HG02610 (cell line): ENCODE measurements around the gene SHISA7.
"Not testable (repeated sequence)": the region's sequence is repeated elsewhere in the genome, so short reads cannot be mapped to it uniquely, and the experiment has no call there.

Experiments
- ATAC-seq: cut with Tn5 transposase; IDR thresholded peaks from one replicate; pipeline ENCODE4 v1.9.1; 2021; ENCODE audit warnings: mild to moderate bottlenecking, moderate library complexity; ENCODE audit not compliant: unreplicated experiment

SHISA7 gene

DNA sequence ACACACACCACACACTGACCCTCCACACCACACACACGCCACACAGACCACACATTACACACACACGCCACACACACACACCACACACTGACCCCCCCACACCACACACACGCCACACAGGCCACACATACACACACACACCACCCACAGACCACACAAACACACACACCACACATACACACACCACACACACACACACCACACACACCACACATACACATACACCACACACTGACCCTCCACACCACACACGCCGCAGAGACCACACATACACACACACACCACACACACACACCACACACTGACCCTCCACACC, 5.0 kb upstream of the SHISA7 start:
- not testable (repeated sequence) for ATAC-seq

DNA sequence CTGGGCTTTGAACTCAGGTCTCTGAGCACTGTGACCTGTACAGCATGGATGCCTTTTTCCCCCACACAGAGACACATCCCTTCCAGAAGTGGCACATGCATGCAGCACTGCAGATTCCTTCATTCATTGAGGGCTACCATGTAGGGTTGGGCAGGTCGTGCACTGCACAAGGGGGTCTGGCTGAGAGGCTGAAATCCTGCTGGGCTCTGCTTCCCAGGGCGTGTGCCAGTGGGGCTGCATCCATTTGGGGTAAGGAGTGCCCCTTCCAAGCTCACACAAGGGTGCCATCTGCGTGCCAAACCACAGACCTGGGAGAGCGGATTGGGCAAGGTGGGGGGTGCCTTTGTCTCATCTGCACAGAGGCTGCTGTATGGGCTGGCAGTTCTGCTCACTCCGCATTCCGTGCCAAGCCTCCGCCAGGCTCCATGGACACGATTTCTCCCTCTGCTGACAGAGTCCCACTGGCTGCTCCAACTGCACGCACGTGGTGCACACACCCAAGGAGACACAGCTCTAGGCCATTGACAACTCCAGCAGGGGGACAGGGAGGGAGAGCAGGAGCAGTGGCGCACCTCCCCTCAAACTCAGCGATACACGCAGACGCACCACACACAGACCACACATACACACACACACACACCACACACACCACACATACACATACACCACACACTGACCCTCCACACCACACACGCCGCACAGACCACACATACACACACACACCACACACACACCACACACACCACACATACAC, 4.5 kb upstream of the SHISA7 start:
- no peak for ATAC-seq

- ATAC-seq = no peak
These were observed 3.0 kb upstream of the SHISA7 start for GRCh38 chr19:55446060-55446459.

GRCh38 chr19:55444646-55445045, 1.5 kb upstream of the SHISA7 start:
- ATAC-seq = no peak

DNA sequence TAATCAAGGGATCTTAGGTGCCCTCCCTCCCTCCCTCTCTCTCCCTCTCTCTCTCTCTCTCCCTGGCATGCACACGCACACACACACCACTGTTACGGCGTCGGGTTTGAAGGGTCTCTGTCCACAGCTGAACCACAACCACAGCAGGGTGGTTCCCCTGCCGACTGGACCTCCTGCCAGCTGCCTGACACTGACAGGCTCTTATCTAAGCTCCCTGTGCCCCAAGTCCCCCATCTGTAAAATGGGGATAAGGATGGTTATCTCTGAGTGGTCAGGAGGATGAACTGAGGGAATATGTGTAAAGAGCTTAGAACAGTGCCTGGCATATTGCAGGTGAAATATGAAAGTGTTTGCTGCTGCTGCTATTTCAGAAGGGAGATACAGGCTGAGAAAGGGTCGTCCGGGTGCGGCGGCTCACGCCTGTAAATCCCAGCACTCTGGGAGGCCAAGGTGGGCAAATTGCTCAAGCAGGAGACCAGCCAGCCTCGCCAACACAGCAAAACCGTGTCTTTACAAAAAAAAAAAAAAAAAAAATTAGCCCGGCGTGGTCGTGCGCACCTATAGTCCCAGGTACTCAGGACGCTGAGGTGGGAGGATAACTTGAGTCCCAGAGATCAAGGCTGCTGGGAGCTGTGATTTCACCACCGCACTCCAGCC, 852 bp upstream of the SHISA7 start:
- no peak for ATAC-seq

DNA sequence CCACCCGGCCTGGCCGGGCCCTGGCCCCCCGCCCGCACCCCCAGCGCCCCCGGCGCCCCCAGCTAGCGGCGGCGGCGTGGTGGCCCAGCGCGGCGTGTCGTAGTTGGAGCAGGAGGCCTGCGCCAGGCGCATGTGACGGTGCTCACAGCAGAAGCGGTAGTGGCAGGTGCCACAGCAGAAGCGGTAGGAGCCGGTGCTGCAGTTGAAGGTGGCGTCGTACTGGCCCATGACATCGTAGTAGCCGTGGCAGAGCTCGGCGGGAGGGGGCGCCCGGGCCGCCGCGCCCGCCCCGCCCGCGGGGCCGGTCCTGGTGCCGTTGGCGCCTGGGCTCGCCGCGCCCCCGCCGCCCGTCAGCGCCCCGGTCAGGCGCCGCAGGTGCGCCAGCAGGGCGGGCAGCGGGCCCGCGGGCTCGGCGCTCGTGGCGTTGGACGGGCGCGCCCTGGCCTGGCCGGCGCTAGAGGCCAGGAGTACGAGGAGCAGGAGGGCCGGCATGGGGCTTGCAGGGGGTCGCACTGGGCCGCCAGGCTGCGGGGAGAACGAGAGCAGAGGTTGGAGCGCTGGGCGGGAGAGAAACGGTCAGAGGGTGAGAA, 633 bp downstream of the SHISA7 start:
- ATAC-seq = no peak

DNA sequence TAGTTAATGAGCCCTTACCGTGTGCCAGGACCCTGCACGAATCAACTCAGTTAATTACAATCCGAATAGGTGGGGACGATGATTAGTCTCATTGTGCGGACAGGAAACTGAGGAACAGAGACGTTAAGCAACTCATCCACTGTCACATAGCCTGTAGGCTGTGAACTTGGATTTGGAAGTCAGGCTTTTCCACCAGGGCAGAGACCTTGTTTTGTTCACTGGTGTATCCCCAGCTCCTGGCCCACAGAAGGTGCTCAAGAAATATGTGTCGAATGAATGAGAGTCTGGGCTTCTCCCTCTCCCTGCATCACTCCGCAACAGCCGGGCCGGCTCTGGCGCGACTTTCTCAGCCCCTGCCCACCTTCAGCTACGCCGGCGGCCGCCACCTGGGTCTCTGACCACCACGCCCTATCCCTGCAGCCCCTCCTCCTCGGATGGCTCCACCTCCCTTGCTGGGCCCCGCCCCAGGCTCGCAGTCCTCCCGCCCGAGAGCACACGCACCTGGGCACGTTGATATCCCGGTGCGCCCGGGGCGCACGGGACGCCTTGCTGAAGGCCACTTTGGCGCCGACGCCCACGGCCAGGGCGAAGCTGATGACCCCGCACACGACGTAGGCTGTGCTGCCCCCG, 1.3 kb downstream of the SHISA7 start:
- ATAC-seq = no peak

GRCh38 chr19:55441319-55441691, 1.8 kb downstream of the SHISA7 start:
- ATAC-seq = no peak

GRCh38 chr19:55440411-55441105, 2.5 kb downstream of the SHISA7 start:
- no peak for ATAC-seq

DNA sequence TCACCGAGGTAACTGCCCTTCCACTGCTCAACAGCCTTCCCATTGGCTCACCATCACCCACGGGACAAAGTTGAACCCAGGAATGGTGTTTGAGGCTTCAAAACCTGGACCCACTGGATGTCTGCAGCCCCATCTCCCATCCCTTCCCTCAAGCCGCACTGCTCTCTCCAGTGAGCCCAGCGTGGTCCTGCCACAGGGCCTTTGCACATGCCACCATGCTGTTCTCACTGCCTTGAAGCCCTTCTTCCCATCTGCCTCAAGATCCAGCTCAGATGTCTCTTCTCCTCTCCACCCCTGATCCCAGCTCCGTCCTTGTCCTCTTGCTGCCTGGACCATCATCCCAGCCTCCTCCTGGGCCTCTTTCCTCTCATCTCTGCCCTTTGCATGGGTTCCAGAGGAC, 4.0 kb downstream of the SHISA7 start:
- no peak for ATAC-seq

- no peak for ATAC-seq
These were observed 5.7 kb downstream of the SHISA7 start for GRCh38 chr19:55437410-55437809.

GRCh38 chr19:55436847-55437246, 6.3 kb downstream of the SHISA7 start:
- no peak for ATAC-seq

DNA sequence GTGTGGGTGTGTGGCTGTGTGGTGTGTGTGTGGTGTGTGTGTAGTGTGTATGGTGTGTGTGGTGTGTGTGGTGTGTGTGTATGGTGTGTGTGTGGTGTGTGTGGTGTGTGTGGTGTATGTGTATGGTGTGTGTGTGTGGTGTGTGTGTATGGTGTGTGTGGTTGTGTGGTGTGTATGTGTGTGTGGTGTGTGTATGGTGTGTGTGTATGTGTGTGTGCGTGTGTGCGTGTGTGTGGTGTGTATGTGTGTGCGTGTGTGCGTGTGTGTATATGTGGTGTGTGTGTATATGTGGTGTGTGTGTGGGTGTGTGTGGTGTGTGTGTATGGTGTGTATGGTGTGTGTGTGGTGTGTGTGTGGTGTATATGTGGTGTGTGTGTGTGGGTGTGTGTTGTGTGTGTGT, 8.1 kb downstream of the SHISA7 start:
- ATAC-seq = no peak

DNA sequence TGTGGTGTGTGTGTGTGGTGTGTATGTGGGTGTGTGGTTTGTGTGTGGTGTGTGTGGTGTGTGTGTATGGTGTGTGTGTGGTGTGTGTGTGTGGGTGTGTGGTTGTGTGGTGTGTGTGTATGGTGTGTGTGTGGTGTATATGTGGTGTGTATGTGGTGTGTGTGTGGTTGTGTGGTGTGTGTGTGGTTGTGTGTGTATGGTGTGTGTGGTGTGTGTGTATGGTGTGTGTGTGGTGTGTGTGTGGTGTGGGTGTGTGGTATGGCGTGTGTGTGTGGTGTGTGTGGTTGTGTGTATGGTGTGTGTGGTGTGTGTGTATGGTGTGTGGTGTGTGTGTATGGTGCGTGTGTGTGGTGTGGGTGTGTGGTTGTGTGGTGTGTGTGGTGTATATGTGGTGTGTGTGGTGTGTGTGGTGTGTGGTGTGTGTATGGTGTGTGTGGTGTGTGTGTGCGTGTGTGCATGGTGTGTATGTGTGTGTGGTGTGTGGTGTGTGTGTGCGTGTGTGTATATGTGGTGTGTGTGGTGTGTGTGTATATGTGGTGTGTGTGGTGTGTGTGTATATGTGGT, 8.7 kb downstream of the SHISA7 start:
- no peak for ATAC-seq

DNA sequence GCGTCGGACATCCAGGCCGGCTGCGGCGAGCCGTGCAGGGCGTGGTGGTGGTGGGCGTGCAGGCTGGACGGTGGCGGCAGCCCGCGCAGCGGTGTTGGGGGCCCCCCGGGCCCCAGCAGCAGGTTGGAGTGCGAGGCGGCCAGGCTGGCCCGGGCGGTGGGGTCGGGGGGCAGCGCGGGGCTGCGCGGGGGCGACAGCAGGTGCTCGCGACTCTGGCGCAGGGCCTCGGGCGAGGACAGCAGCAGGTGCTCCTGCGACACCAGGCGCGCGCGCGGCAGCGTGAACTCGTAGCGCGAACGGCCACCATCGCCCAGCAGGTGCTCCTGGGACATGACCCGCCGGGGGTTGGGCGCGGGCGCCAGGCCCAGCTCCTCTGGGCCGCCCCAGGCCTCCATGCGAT, 9.8 kb downstream of the SHISA7 start:
- ATAC-seq = no peak

- no peak for ATAC-seq
These were observed 10.7 kb downstream of the SHISA7 start for GRCh38 chr19:55432241-55432959.

DNA sequence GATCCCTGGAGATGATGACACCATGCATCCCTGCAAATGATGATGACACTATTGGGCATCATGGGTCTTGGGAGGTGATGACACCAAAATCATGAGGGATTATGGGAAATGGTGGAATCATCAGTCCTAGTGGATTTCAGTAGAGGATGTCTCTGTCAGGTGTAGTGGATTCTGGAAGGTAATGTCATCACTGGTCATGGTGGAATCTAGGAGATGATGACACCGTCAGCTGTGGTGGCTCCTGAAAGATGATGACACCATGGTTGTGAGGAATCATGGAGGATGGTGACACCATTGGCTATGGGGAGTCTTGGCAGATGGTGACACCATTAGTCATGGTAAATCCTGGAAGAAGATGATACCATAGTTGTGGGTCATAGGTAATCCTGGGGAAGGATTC, 11.9 kb downstream of the SHISA7 start:
- no peak for ATAC-seq

GRCh38 chr19:55426042-55426441, 17.1 kb downstream of the SHISA7 start:
- no peak for ATAC-seq

GRCh38 chr19:55424518-55424917, 18.6 kb downstream of the SHISA7 start:
- ATAC-seq = no peak

- ATAC-seq = no peak
These were observed 19.7 kb downstream of the SHISA7 start for GRCh38 chr19:55423225-55424005.
